SK-N-MC (cell line): Measurements from ENCODE around the gene MCCC2.

ENCODE experiments used
- DNase-seq: peaks from one replicate; pipeline ENCODE4 v3.0.0-alpha.2; 2011; ENCODE audit warnings: low read depth, low spot score
- H3K27ac ChIP-seq: fragments of 200-600 bp; sonication (generic); 2 replicates; pipeline ENCODE4 v1.5.1; 2016; ENCODE audit warnings: mixed run types
- H3K36me3 ChIP-seq: fragments of 200-600 bp; sonication (generic); 2 replicates; pipeline ENCODE4 v1.6.1; 2017; ENCODE audit warnings: antibody characterized with exemption, low read length, mixed read lengths; ENCODE audit not compliant: insufficient read depth
- H3K4me3 ChIP-seq: fragments of 200-600 bp; sonication (generic); 2 replicates; pipeline ENCODE4 v1.5.1; 2016
- H3K9ac ChIP-seq: fragments of 200-600 bp; sonication (generic); 2 replicates; pipeline ENCODE4 v1.8.0; 2017; ENCODE audit warnings: mixed run types, mixed read lengths; ENCODE audit not compliant: insufficient read length
- H3K9me3 ChIP-seq: fragments of 200-600 bp; sonication (generic); 2 replicates; pipeline ENCODE4 v1.6.1; 2017; ENCODE audit warnings: low read depth, mild to moderate bottlenecking, antibody characterized with exemption, low read length, moderate library complexity, mixed read lengths
- EZH2 ChIP-seq: fragments of 200-600 bp; sonication (generic); IDR thresholded peaks from one replicate; pipeline ENCODE4 v1.6.1; 2017; ENCODE audit warnings: antibody characterized with exemption
- FOXP2 ChIP-seq: optimal IDR thresholded peaks from 2 replicates; pipeline ENCODE3; 2011; ENCODE audit warnings: mild to moderate bottlenecking, moderate library complexity; ENCODE audit not compliant: insufficient read depth; ENCODE audit errors: extremely low read length, control extremely low read depth
- POLR2AphosphoS5 ChIP-seq: IDR thresholded peaks from 2 replicates; pipeline ENCODE4 v1.6.1; 2012; ENCODE audit warnings: mild to moderate bottlenecking, low read depth, low read length, borderline replicate concordance

MCCC2 gene

DNA sequence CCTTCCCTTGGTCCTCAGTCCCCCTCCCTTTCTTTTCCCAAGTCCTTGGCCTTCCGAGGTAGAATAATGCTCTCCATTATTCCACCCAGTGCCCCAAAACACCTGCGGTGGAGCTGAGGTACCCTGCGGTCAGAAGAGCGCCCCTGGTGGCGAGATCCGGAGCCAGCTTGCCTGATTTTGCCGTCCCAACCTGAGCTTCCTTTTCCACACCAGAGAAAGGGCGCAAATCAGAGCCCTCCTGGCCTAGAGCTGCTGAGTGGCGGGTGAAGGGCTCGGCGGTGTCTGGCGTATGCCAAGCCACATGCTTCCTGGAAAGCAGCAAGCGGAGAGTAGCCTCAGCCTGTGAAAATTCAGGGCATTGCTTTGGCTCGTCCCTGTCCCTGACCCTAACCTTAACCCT, 110.8 kb downstream of the MCCC2 start:
- H3K9ac ChIP-seq: no peak overlapping the region
- no peak for TF ChIP-seq EZH2
- no peaks in the 10 kb centered on the region for H3K36me3 ChIP-seq
- DNase-seq: no peak
- H3K4me3 ChIP-seq: no peak overlapping the region
- no peaks in the 10 kb centered on the region for H3K9me3 ChIP-seq
- no peak overlapping the region for H3K27ac ChIP-seq

DNA sequence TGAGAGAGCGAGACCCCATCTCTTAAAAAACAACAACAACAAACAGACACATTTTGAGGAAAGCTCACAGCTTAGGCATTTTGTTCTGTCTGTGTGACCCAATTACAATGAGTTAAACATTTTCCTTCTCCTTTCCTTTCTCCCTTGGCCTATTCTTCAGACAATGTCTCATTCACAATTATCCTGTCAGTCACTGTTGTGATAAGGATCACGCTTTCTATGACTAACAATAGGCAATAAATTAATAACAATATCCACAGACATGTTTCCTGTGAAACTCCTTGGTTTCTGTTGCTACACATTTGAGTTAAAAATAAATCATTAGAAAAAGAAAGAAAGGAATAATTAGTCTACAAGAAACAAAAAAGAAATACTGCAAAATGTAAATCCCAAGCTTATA, 112.1 kb downstream of the MCCC2 start:
- Histone ChIP-seq H3K9me3 (no peaks in the 10 kb centered on the region), H3K4me3 (no peak overlapping the region), H3K36me3 (no peaks in the 10 kb centered on the region), H3K27ac (no peak overlapping the region), H3K9ac (no peak overlapping the region)
- DNase-seq: no peak
- TF ChIP-seq FOXP2 (no peak), EZH2 (no peak), POLR2AphosphoS5 (no peak)

DNA sequence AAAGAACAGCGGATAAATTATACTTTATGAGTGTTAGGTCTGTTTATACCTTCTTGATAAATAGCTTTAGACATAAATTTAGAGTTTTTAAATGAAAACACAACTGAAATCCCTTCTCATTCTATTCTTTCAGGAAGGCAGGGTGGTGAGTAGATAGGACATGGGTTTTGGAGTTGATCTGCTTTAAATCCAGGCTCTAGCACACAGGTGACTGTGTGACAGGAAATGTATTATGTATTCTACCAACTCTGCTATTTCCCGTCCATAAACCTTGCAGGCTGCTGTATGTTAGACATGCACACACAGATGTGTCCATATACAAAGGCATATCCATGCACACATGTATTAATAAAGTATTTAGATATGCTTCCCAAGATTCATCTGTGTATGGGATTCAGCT, 112.6 kb downstream of the MCCC2 start:
- Histone ChIP-seq H3K9me3 (no peaks in the 10 kb centered on the region), H3K9ac (no peak overlapping the region), H3K36me3 (no peaks in the 10 kb centered on the region), H3K27ac (no peak overlapping the region), H3K4me3 (no peak overlapping the region)
- DNase-seq: no peak
- no peak for TF ChIP-seq POLR2AphosphoS5
- TF ChIP-seq EZH2: no peak
- TF ChIP-seq FOXP2: no peak

- no peaks in the 10 kb centered on the region for H3K36me3 ChIP-seq
- H3K27ac ChIP-seq: no peak overlapping the region
- no peak overlapping the region for H3K4me3 ChIP-seq
- DNase-seq: no peak
- no peak overlapping the region for H3K9ac ChIP-seq
- no peaks in the 10 kb centered on the region for H3K9me3 ChIP-seq
- TF ChIP-seq EZH2 (no peak), POLR2AphosphoS5 (no peak), FOXP2 (no peak)
These were observed 113.7 kb downstream of the MCCC2 start for GRCh38 chr5:71700803-71701202.

DNA sequence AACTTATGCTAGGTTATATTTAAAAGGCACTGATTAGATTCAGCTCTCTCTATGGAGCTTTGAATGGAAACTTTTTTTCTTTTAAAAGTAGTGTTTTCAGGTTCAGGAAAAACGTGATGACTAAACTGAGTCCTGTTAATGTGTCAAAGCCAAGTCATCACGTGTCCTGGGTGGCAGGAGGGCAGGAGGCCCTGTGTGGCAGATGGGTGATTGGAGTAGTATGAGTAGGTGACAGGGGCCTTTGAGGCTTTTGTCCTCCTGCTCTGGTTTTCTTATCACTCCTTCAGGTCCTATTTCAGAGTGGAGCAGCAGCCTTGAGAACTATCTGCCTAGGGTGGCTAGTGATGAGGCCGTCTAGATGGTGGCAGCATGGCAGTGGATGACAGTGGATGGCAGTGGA, 114.3 kb downstream of the MCCC2 start:
- no peak for TF ChIP-seq EZH2
- no peak for TF ChIP-seq FOXP2
- TF ChIP-seq POLR2AphosphoS5: no peak
- no peak for DNase-seq
- no peaks in the 10 kb centered on the region for H3K9me3 ChIP-seq
- H3K36me3 ChIP-seq: no peaks in the 10 kb centered on the region
- H3K4me3 ChIP-seq: no peak overlapping the region
- H3K9ac ChIP-seq: no peak overlapping the region
- H3K27ac ChIP-seq: no peak overlapping the region

DNA sequence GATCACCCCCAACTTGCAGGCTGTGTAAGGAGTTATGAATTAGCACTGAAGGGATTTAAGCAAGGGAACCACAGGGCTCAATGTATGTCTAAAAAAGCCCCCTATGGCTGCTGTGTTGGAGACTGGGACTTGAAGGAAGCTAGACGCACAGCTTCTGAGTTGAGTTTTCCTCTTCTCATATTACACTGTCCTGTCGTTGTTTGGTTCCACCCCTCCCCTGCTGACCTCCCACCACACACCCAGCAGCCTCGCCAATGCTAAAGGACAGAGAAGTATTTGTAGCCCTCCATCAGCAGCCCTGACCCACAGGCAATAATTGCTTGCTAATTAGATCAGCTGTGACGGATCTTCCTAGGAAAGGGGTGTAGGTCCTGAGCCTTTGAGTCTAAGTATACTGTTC, 116.8 kb downstream of the MCCC2 start:
- H3K27ac ChIP-seq: no peak overlapping the region
- TF ChIP-seq FOXP2 (no peak), EZH2 (no peak)

DNA sequence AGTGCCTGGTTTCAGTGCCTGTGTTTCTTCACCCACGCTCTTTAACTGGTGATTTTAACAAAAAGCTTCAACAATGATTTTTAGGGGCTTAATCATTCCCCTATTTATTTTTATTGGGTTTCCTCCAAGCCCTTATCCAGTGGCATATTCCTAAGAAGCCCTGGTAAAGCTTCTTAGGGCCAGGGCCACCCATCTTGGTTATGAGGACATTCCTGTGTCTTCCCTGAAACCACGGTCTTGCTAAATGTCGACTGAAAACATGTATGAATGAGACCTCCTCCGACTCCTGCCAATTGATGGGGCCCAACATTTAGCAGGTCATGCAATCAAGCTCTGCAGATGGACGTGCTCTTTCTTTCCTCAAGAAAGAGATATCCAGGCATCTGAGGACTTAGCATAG, 118.3 kb downstream of the MCCC2 start:
- no peak overlapping the region for H3K4me3 ChIP-seq
- H3K9ac ChIP-seq: no peak overlapping the region
- no peak for TF ChIP-seq POLR2AphosphoS5
- no peak for TF ChIP-seq EZH2
- no peak for TF ChIP-seq FOXP2
- H3K36me3 ChIP-seq: no peaks in the 10 kb centered on the region
- DNase-seq: no peak
- H3K27ac ChIP-seq: no peak overlapping the region
- H3K9me3 ChIP-seq: no peaks in the 10 kb centered on the region

More for the DNA sequence above, 116.8 kb downstream of the MCCC2 start:
- Histone ChIP-seq H3K36me3 (no peaks in the 10 kb centered on the region), H3K9ac (no peak overlapping the region), H3K9me3 (no peaks in the 10 kb centered on the region), H3K4me3 (no peak overlapping the region)
- no peak for DNase-seq

- TF ChIP-seq EZH2 (no peak), POLR2AphosphoS5 (no peak), FOXP2 (no peak)
- DNase-seq: no peak
- Histone ChIP-seq H3K9me3 (no peaks in the 10 kb centered on the region), H3K4me3 (no peak overlapping the region), H3K9ac (no peak overlapping the region), H3K36me3 (no peaks in the 10 kb centered on the region), H3K27ac (no peak overlapping the region)
These were observed 119.8 kb downstream of the MCCC2 start for GRCh38 chr5:71706906-71707305.
